22Rv1 (cell line): ENCODE results near the gene C1orf159.
"Not testable (repeated sequence)": the region's sequence is repeated elsewhere in the genome, so short reads cannot be mapped to it uniquely, and the experiment has no call there.

Source experiments
- H3K27ac ChIP-seq: fragments of 450-650 bp; 2 replicates; pipeline ENCODE4 v1.5.1; 2017
- CTCF ChIP-seq: fragments of 450-650 bp; IDR thresholded peaks from 2 replicates; pipeline ENCODE4 v1.5.1; 2017; ENCODE audit warnings: mild to moderate bottlenecking
- ZFX ChIP-seq: fragments of 450-650 bp; IDR thresholded peaks from 2 replicates; pipeline ENCODE4 v1.6.1; 2017; ENCODE audit warnings: antibody characterized with exemption, borderline replicate concordance

C1orf159 gene

GRCh38 chr1:1112237-1112985, 3.5 kb downstream of the C1orf159 start:
- TF ChIP-seq ZFX (no peak), CTCF (no peak)
- no peak overlapping the region for H3K27ac ChIP-seq

- TF ChIP-seq CTCF: no peak
- no peak for TF ChIP-seq ZFX
- no peak overlapping the region for H3K27ac ChIP-seq
Observed at GRCh38 chr1:1111516-1112236, 4.2 kb downstream of the C1orf159 start.

- TF ChIP-seq CTCF: no peak
- TF ChIP-seq ZFX: no peak
- H3K27ac ChIP-seq: no peak overlapping the region
Observed at GRCh38 chr1:1110561-1110971, 5.3 kb downstream of the C1orf159 start.

GRCh38 chr1:1109743-1110142, 6.1 kb downstream of the C1orf159 start:
- TF ChIP-seq ZFX (no peak), CTCF (no peak)
- H3K27ac ChIP-seq: no peak overlapping the region

GRCh38 chr1:1106510-1107221, 9.2 kb downstream of the C1orf159 start:
- H3K27ac ChIP-seq: no peak overlapping the region
- TF ChIP-seq CTCF (no peak), ZFX (no peak)

GRCh38 chr1:1104152-1104551, 11.7 kb downstream of the C1orf159 start:
- not testable (repeated sequence) for H3K27ac ChIP-seq

GRCh38 chr1:1101503-1101902, 14.4 kb downstream of the C1orf159 start:
- TF ChIP-seq ZFX (no peak), CTCF (no peak)
- no peak overlapping the region for H3K27ac ChIP-seq
